Testis (tissue), 2 donors: Measurements from ENCODE around the gene GJB2.

Experiments used
- POLR2A ChIP-seq: fragments of 450-650 bp; IDR thresholded peaks from one replicate; pipeline ENCODE4 v1.6.1; 2017; ENCODE audit warnings: antibody characterized with exemption, mild to moderate bottlenecking, moderate library complexity
- TF ChIP-seq, protein P1 (sequence below), 3 experiments: fragments of 450-650 bp in 2 of 3; fragments of 200-600 bp in 1 of 3; sonication (generic) in 1 of 3; IDR thresholded peaks; one replicate each; pipeline ENCODE4 v1.5.1; 2016 to 2019; ENCODE audit warnings: antibody characterized with exemption in 3 of 3, mild to moderate bottlenecking in 2 of 3, moderate library complexity in 1 of 3

DNA sequence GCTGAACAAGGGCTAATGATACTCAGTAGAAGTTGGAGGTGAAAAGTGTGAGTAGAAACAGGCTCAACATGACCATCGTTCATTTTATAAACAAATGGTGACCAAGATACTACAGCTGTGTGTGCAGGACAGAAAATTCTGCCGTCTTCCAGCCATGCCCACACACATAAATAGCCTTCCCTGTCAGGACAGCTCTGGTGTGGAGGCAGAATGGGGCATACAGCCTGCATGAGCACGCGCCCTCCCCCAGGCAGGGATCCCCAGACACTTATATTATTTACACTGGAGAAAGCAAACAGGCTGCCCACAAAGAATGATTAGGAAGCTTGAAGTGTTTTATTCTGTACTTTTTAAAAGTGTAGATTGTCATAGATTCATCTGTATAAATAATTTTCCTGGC, 52.3 kb downstream of the GJB2 start:
- TF ChIP-seq, protein P1, sequence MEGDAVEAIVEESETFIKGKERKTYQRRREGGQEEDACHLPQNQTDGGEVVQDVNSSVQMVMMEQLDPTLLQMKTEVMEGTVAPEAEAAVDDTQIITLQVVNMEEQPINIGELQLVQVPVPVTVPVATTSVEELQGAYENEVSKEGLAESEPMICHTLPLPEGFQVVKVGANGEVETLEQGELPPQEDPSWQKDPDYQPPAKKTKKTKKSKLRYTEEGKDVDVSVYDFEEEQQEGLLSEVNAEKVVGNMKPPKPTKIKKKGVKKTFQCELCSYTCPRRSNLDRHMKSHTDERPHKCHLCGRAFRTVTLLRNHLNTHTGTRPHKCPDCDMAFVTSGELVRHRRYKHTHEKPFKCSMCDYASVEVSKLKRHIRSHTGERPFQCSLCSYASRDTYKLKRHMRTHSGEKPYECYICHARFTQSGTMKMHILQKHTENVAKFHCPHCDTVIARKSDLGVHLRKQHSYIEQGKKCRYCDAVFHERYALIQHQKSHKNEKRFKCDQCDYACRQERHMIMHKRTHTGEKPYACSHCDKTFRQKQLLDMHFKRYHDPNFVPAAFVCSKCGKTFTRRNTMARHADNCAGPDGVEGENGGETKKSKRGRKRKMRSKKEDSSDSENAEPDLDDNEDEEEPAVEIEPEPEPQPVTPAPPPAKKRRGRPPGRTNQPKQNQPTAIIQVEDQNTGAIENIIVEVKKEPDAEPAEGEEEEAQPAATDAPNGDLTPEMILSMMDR (IDR thresholded peaks at IDR 0.05): no peak
- no peak for TF ChIP-seq POLR2A
